ENCODE data around the gene TSPAN4.

GRCh38 chr11:823441-824291 is 19.0 kb upstream of the TSPAN4 start:
- TF ChIP-seq CTCF (IDR thresholded peaks at IDR 0.05 in 8 of 11, conservative IDR thresholded peaks at IDR 0.05 in 3 of 11) = no peak
- TF ChIP-seq POLR2A (IDR thresholded peaks at IDR 0.05) = no peak
- TF ChIP-seq POLR2AphosphoS5 (IDR thresholded peaks at IDR 0.05) = peak in 2 of 3 donors; percentile 1 to 45

Data from spleen (tissue), 7 donors.